ENCODE data around the gene GLIS1.

The GLIS1 gene

GRCh38 chr1:53735681-53736080 lies 3.3 kb downstream of the GLIS1 start:
- DNase-seq: no peak

- no peak for DNase-seq
Measured at GRCh38 chr1:53735261-53735660, 3.7 kb downstream of the GLIS1 start.

GRCh38 chr1:53734650-53735211 lies 4.2 kb downstream of the GLIS1 start:
- DNase-seq: peak; percentile 25

- DNase-seq: no peak
Measured at GRCh38 chr1:53733975-53734649, 4.9 kb downstream of the GLIS1 start.

- no peak for DNase-seq
Measured at GRCh38 chr1:53733447-53733931, 5.5 kb downstream of the GLIS1 start.

- peak; percentile 25 for DNase-seq
Measured at GRCh38 chr1:53732912-53733317, 6.0 kb downstream of the GLIS1 start.

- no peak for DNase-seq
Measured at GRCh38 chr1:53732409-53732808, 6.6 kb downstream of the GLIS1 start.

- DNase-seq: no peak
Measured at GRCh38 chr1:53731779-53732305, 7.1 kb downstream of the GLIS1 start.

GRCh38 chr1:53731043-53731600 lies 7.8 kb downstream of the GLIS1 start:
- DNase-seq: peak; percentile 12

- DNase-seq: peak; percentile 9
Measured at GRCh38 chr1:53730224-53730865, 8.6 kb downstream of the GLIS1 start.

GRCh38 chr1:53729456-53730223 lies 9.3 kb downstream of the GLIS1 start:
- DNase-seq: no peak

- DNase-seq: no peak
Measured at GRCh38 chr1:53728702-53729455, 10.1 kb downstream of the GLIS1 start.

- no peak for DNase-seq
Measured at GRCh38 chr1:53728196-53728595, 10.8 kb downstream of the GLIS1 start.

GRCh38 chr1:53727461-53728092 lies 11.4 kb downstream of the GLIS1 start:
- no peak for DNase-seq

GRCh38 chr1:53726009-53726600 lies 12.9 kb downstream of the GLIS1 start:
- no peak for DNase-seq

GRCh38 chr1:53725238-53725689 lies 13.7 kb downstream of the GLIS1 start:
- no peak for DNase-seq

GRCh38 chr1:53722025-53722424 lies 16.9 kb downstream of the GLIS1 start:
- no peak for DNase-seq

GRCh38 chr1:53721088-53721487 lies 17.9 kb downstream of the GLIS1 start:
- DNase-seq: no peak

GRCh38 chr1:53719469-53719868 lies 19.5 kb downstream of the GLIS1 start:
- no peak for DNase-seq

GRCh38 chr1:53718443-53718842 lies 20.5 kb downstream of the GLIS1 start:
- DNase-seq: no peak

Data from eye (tissue), 1 donor.